SK-N-MC (cell line): ENCODE measurements around the gene EVX2.

Experiments used
- EZH2 ChIP-seq: fragments of 200-600 bp; sonication (generic); IDR thresholded peaks from one replicate; pipeline ENCODE4 v1.6.1; 2017; ENCODE audit warnings: antibody characterized with exemption
- FOXP2 ChIP-seq: optimal IDR thresholded peaks from 2 replicates; pipeline ENCODE3; 2011; ENCODE audit warnings: mild to moderate bottlenecking, moderate library complexity; ENCODE audit not compliant: insufficient read depth; ENCODE audit errors: extremely low read length, control extremely low read depth

DNA sequence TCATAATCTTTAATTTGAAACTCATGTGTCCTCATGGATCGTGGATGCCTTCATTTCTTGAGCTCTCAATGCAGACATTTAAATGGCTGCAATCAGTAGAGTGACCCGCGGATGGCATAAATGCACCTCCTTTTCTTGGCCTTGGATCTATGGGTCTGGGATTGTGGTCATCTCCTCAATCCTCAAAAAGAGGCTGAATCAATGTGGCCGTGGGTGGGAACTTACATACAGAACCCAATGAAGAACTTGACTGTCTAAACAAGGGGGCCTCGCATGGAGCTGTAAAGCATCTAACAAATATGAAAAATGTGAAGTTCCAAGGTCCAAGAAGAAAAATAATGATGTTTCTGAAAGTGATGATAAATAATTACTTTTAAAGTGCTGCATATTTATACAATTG, 11.7 kb upstream of the EVX2 start:
- TF ChIP-seq EZH2 (no peak), FOXP2 (no peak)
